HEK293T (cell line): Measurements from ENCODE around the gene BTBD9.

Experiments used
- CTCF ChIA-PET: fragments of 350-600 bp; formaldehyde crosslinking; extraction: SDS; loops from one replicate; lab custom pipeline; 2021; ENCODE audit warnings: antibody characterized with exemption, inconsistent platforms; lab: Yijun Ruan, JAX
- POLR2A ChIA-PET: fragments of 350-600 bp; formaldehyde crosslinking; extraction: SDS; loops from one replicate; lab custom pipeline; 2020; ENCODE audit warnings: antibody characterized with exemption, inconsistent platforms; lab: Yijun Ruan, JAX
- DNase-seq: peaks from one replicate; pipeline ENCODE4 v3.0.0; 2012; ENCODE audit warnings: mixed read lengths; ENCODE audit errors: extremely low spot score
- ARNT ChIP-seq: fragments of 450-650 bp; IDR thresholded peaks from 2 replicates; pipeline ENCODE4 v1.6.1; 2017; ENCODE audit warnings: mild to moderate bottlenecking
- BHLHE40 ChIP-seq: fragments of 450-650 bp; IDR thresholded peaks from 2 replicates; pipeline ENCODE4 v1.6.1; 2016; ENCODE audit warnings: mild to moderate bottlenecking, moderate library complexity, borderline replicate concordance
- CTBP1 ChIP-seq: fragments of 450-650 bp; IDR thresholded peaks from 2 replicates; pipeline ENCODE4 v1.6.1; 2016; ENCODE audit warnings: borderline replicate concordance
- ELF4 ChIP-seq: fragments of 450-650 bp; IDR thresholded peaks from 2 replicates; pipeline ENCODE4 v1.6.1; 2017; ENCODE audit warnings: antibody characterized with exemption
- FOXA1 ChIP-seq: fragments of 450-650 bp; IDR thresholded peaks from 2 replicates; pipeline ENCODE4 v1.6.1; 2016; ENCODE audit warnings: mild to moderate bottlenecking
- FOXK2 ChIP-seq: fragments of 450-650 bp; IDR thresholded peaks from 2 replicates; pipeline ENCODE4 v1.6.1; 2016; ENCODE audit warnings: mild to moderate bottlenecking
- FOXM1 ChIP-seq: fragments of 450-650 bp; IDR thresholded peaks from 2 replicates; pipeline ENCODE4 v1.6.1; 2017; ENCODE audit warnings: mild to moderate bottlenecking, borderline replicate concordance
- HDGF ChIP-seq: fragments of 450-650 bp; IDR thresholded peaks from 2 replicates; pipeline ENCODE4 v1.6.1; 2017; ENCODE audit warnings: antibody characterized with exemption, borderline replicate concordance
- L3MBTL2 ChIP-seq: fragments of 450-650 bp; conservative IDR thresholded peaks from 2 replicates; pipeline ENCODE4 v1.6.1; 2016; ENCODE audit warnings: mild to moderate bottlenecking
- LEF1 ChIP-seq: fragments of 450-650 bp; IDR thresholded peaks from 2 replicates; pipeline ENCODE4 v1.6.1; 2017; ENCODE audit warnings: mild to moderate bottlenecking, borderline replicate concordance
- NFRKB ChIP-seq: fragments of 450-650 bp; IDR thresholded peaks from 2 replicates; pipeline ENCODE4 v1.6.1; 2016; ENCODE audit warnings: mild to moderate bottlenecking, moderate library complexity
- PKNOX1 ChIP-seq: fragments of 450-650 bp; IDR thresholded peaks from 2 replicates; pipeline ENCODE4 v1.6.1; 2016
- SP1 ChIP-seq: fragments of 450-650 bp; IDR thresholded peaks from 2 replicates; pipeline ENCODE4 v1.6.1; 2017
- SUZ12 ChIP-seq: fragments of 450-650 bp; IDR thresholded peaks from 2 replicates; pipeline ENCODE4 v1.6.1; 2016; ENCODE audit warnings: mild to moderate bottlenecking
- TARDBP ChIP-seq: fragments of 450-650 bp; IDR thresholded peaks from 2 replicates; pipeline ENCODE4 v1.6.1; 2016
- ZNF384 ChIP-seq: fragments of 450-650 bp; IDR thresholded peaks from 2 replicates; pipeline ENCODE4 v1.6.1; 2016

Gene BTBD9

GRCh38 chr6:38141716-38142115, 498.0 kb downstream of the BTBD9 start:
- TF ChIP-seq LEF1: no peak
- no peak for TF ChIP-seq NFRKB
- no peak for TF ChIP-seq ZNF384
- no peak for TF ChIP-seq CTBP1
- TF ChIP-seq BHLHE40: no peak
- TF ChIP-seq HDGF: no peak
- TF ChIP-seq FOXM1: no peak
- no peak for TF ChIP-seq SP1
- TF ChIP-seq TARDBP: no peak
- no peak for TF ChIP-seq FOXA1
- no peak for TF ChIP-seq PKNOX1
- no peak for TF ChIP-seq L3MBTL2
- TF ChIP-seq ELF4: no peak
- no peak for TF ChIP-seq ARNT
- no peak for DNase-seq
- CTCF ChIA-PET: no interaction called here
- POLR2A ChIA-PET: no interaction called here

GRCh38 chr6:38141085-38141484, 498.6 kb downstream of the BTBD9 start:
- DNase-seq: no peak
- no peak for TF ChIP-seq BHLHE40
- TF ChIP-seq FOXA1: no peak
- TF ChIP-seq SP1: no peak
- no peak for TF ChIP-seq SUZ12
- no peak for TF ChIP-seq NFRKB
- no peak for TF ChIP-seq ELF4
- TF ChIP-seq LEF1: no peak
- TF ChIP-seq L3MBTL2: no peak
- ChIA-PET CTCF (no interaction called here), POLR2A (no interaction called here)

GRCh38 chr6:38138374-38138773, 501.4 kb downstream of the BTBD9 start:
- ChIA-PET CTCF (no interaction called here), POLR2A (no interaction called here)
- DNase-seq: no peak
- TF ChIP-seq BHLHE40 (no peak), FOXM1 (no peak), HDGF (no peak), ZNF384 (no peak)

GRCh38 chr6:38137608-38138265, 502.0 kb downstream of the BTBD9 start:
- ChIA-PET POLR2A (no interaction called here), CTCF (no interaction called here)
- no peak for DNase-seq
- TF ChIP-seq BHLHE40 (no peak), ELF4 (no peak), SUZ12 (no peak), CTBP1 (no peak), HDGF (no peak), SP1 (no peak), PKNOX1 (no peak), ARNT (no peak), FOXM1 (no peak), LEF1 (no peak), TARDBP (no peak), L3MBTL2 (no peak), FOXK2 (no peak), ZNF384 (no peak), NFRKB (no peak), FOXA1 (no peak)

- TF ChIP-seq L3MBTL2 (no peak), SP1 (no peak), ARNT (no peak), FOXA1 (no peak), SUZ12 (no peak), PKNOX1 (no peak), BHLHE40 (no peak), LEF1 (no peak), FOXK2 (no peak), NFRKB (no peak), CTBP1 (no peak), ZNF384 (no peak), FOXM1 (no peak), ELF4 (no peak), TARDBP (no peak), HDGF (no peak)
- ChIA-PET CTCF (no interaction called here), POLR2A (no interaction called here)
- DNase-seq: no peak
Observed at GRCh38 chr6:38136547-38136946, 503.2 kb downstream of the BTBD9 start.

- TF ChIP-seq HDGF (no peak), PKNOX1 (no peak), FOXA1 (no peak), TARDBP (no peak), LEF1 (no peak), SUZ12 (no peak), ARNT (no peak), CTBP1 (no peak), BHLHE40 (no peak), ELF4 (no peak), FOXM1 (no peak), ZNF384 (no peak), SP1 (no peak), L3MBTL2 (no peak)
- POLR2A ChIA-PET: no interaction called here
- CTCF ChIA-PET: no interaction called here
Observed at GRCh38 chr6:38134704-38135088, 505.0 kb downstream of the BTBD9 start.

More at GRCh38 chr6:38134704-38135088, 505.0 kb downstream of the BTBD9 start:
- no peak for DNase-seq
